HCT116 (cell line): ENCODE data around the gene ATP2B1. TPM values are rescaled to one million over a fixed set of nuclear protein-coding genes. Genes with fewer than 3 reads are reported as not detected.

ENCODE experiments used
- ATAC-seq: fragments of 200-7000 bp; cut with Tn5 transposase; 2 replicates; pipeline ENCODE4 v1.9.1; 2020; ENCODE audit warnings: mild to moderate bottlenecking, moderate library complexity
- BruUV-seq: library from RNA; stranded (reverse); fragments of 400-500 nt; replicated peaks from 2 replicates; lab custom pipeline; 2021; lab: Mats Ljungman, UMichigan
- CTCF ChIA-PET: fragments of 300-600 bp; sonication (Branson Sonifier 250); formaldehyde crosslinking; loops from one replicate; lab custom pipeline; 2021; ENCODE audit warnings: antibody characterized with exemption; lab: Charles Lee
- POLR2A ChIA-PET: fragments of 300-600, 350-600 bp; sonication (Branson Sonifier 250); formaldehyde crosslinking; loops from one replicate; lab custom pipeline; 2021; ENCODE audit warnings: antibody characterized with exemption; lab: Charles Lee
- RAD21 ChIA-PET, 2 experiments: fragments of 300-600 bp; sonication (Branson Sonifier 250); formaldehyde crosslinking; loops; one replicate each; lab custom pipeline; 2023; ENCODE audit warnings: low total read pairs in 2 of 2; ENCODE audit not compliant: uncharacterized antibody in 2 of 2, unreplicated experiment in 2 of 2, low non-redundant PET in 1 of 2; lab: Charles Lee
- DNase-seq: peaks from one replicate; pipeline ENCODE4 v3.0.0-alpha.2; 2010; ENCODE audit warnings: low read depth, low spot score
- H2AFZ ChIP-seq: fragments of 200-600 bp; shearing (Covaris generic), sonication (generic); 2 replicates; pipeline ENCODE4 v1.6.1; 2017; ENCODE audit warnings: low read depth, mixed run types, mixed read lengths, antibody characterized with exemption, low read length; ENCODE audit not compliant: poor library complexity, severe bottlenecking
- H3K27ac ChIP-seq: 2 replicates; pipeline ENCODE4 v1.5.1; 2012; ENCODE audit warnings: low read depth, low read length
- H3K27me3 ChIP-seq: fragments of 200-600 bp; sonication (generic); 2 replicates; pipeline ENCODE4 v1.6.1; 2016; ENCODE audit warnings: mixed run types, low read length, mixed read lengths; ENCODE audit not compliant: insufficient read depth
- H3K36me3 ChIP-seq, 2 experiments: fragments of 200-500 bp in 1 of 2; fragments of 200-600 bp in 1 of 2; sonication (Bioruptor generic) in 1 of 2; sonication (generic) in 1 of 2; 2 replicates each; pipeline versions ENCODE4 v1.5.1 to v1.6.1; 2014 to 2016; ENCODE audit warnings: low read length in 2 of 2, inconsistent platforms in 1 of 2, mixed read lengths in 1 of 2, mixed run types in 1 of 2; ENCODE audit not compliant: insufficient read depth in 2 of 2, control insufficient read depth in 1 of 2
- H3K4me1 ChIP-seq, 2 experiments: fragments of 200-600 bp in 1 of 2; sonication (generic) in 1 of 2; 2 replicates each; pipeline versions ENCODE4 v1.5.1 to v1.6.1; 2012 to 2017; ENCODE audit warnings: low read length in 2 of 2, inconsistent platforms in 1 of 2, mild to moderate bottlenecking in 1 of 2, mixed read lengths in 1 of 2, mixed run types in 1 of 2, moderate library complexity in 1 of 2; ENCODE audit not compliant: insufficient read depth in 2 of 2, control insufficient read depth in 1 of 2
- H3K4me2 ChIP-seq: fragments of 200-600 bp; sonication (generic); 2 replicates; pipeline ENCODE4 v1.6.1; 2017; ENCODE audit warnings: mixed run types, low read length, mixed read lengths
- H3K4me3 ChIP-seq, 2 experiments: fragments of 200-600 bp in 1 of 2; sonication (generic) in 1 of 2; replicated peaks in 1 of 2; 2 replicates each; pipeline ENCODE4 v1.5.1; 2011 to 2016; ENCODE audit warnings: low read length in 2 of 2, control low read depth in 1 of 2, low read depth in 1 of 2, mild to moderate bottlenecking in 1 of 2, mixed read lengths in 1 of 2, mixed run types in 1 of 2
- H3K79me2 ChIP-seq: fragments of 200-600 bp; sonication (generic); 2 replicates; pipeline ENCODE4 v1.6.1; 2017; ENCODE audit warnings: mild to moderate bottlenecking, mixed run types, low read length, moderate library complexity, mixed read lengths; ENCODE audit not compliant: insufficient read depth
- H3K9ac ChIP-seq: fragments of 200-600 bp; sonication (generic); 2 replicates; pipeline ENCODE4 v1.6.1; 2016; ENCODE audit warnings: low read length, mixed read lengths
- H3K9me2 ChIP-seq: fragments of 200-600 bp; sonication (generic), shearing (Covaris generic); 2 replicates; pipeline ENCODE4 v1.6.1; 2017; ENCODE audit warnings: mixed run types, mild to moderate bottlenecking, moderate library complexity; ENCODE audit not compliant: insufficient read depth
- H3K9me3 ChIP-seq, 2 experiments: fragments of 200-500 bp in 1 of 2; fragments of 200-600 bp in 1 of 2; sonication (Bioruptor generic) in 1 of 2; sonication (generic) in 1 of 2; 2 replicates each; pipeline ENCODE4 v1.6.1; 2014 to 2017; ENCODE audit warnings: low read length in 2 of 2, mixed read lengths in 2 of 2, inconsistent platforms in 1 of 2, low read depth in 1 of 2, mild to moderate bottlenecking in 1 of 2, mixed run types in 1 of 2, moderate library complexity in 1 of 2; ENCODE audit not compliant: control insufficient read depth in 1 of 2, insufficient read depth in 1 of 2
- H4K20me1 ChIP-seq: fragments of 200-600 bp; sonication (generic), shearing (Covaris generic); 2 replicates; pipeline ENCODE4 v1.6.1; 2017; ENCODE audit warnings: mixed run types, mild to moderate bottlenecking, moderate library complexity; ENCODE audit not compliant: insufficient read depth
- ATF3 ChIP-seq: IDR thresholded peaks from 2 replicates; pipeline ENCODE4 v1.6.1; 2012
- CTCF ChIP-seq, 3 experiments: fragments of 200-600 bp in 1 of 3; sonication (generic) in 1 of 3; IDR thresholded peaks in 2 of 3; conservative IDR thresholded peaks in 1 of 3; 2 replicates each; pipeline ENCODE4 v1.5.1; 2012 to 2017; ENCODE audit warnings: low read depth in 2 of 3, low read length in 2 of 3, antibody characterized with exemption in 1 of 3, borderline replicate concordance in 1 of 3, control low read depth in 1 of 3, mild to moderate bottlenecking in 1 of 3, mixed read lengths in 1 of 3, mixed run types in 1 of 3, moderate library complexity in 1 of 3; ENCODE audit not compliant: insufficient read depth in 1 of 3
- ELF1 ChIP-seq: IDR thresholded peaks from 2 replicates; pipeline ENCODE4 v1.6.1; 2012; ENCODE audit warnings: low read depth, borderline replicate concordance
- POLR2AphosphoS5 ChIP-seq: IDR thresholded peaks from 2 replicates; pipeline ENCODE4 v1.6.1; 2011; ENCODE audit warnings: mild to moderate bottlenecking, low read depth, low read length, moderate library complexity
- RAD21 ChIP-seq: IDR thresholded peaks from 2 replicates; pipeline ENCODE4 v1.6.1; 2012; ENCODE audit warnings: low read depth, mild to moderate bottlenecking
- SRF ChIP-seq: IDR thresholded peaks from 2 replicates; pipeline ENCODE4 v1.6.1; 2012; ENCODE audit warnings: low read depth
- TCF7L2 ChIP-seq: IDR thresholded peaks from 2 replicates; pipeline ENCODE4 v1.7.0; 2011; ENCODE audit warnings: borderline replicate concordance, inconsistent platforms; ENCODE audit not compliant: insufficient read depth, insufficient read length; ENCODE audit errors: extremely low read depth
- ZNF274 ChIP-seq: fragments of 200-500 bp; sonication (Bioruptor generic); IDR thresholded peaks from 2 replicates; pipeline ENCODE4 v1.6.1; 2014; ENCODE audit warnings: mild to moderate bottlenecking, low read depth, low read length, inconsistent platforms
- intact Hi-C: fragments of 100-400 bp; cut with micrococcal nuclease; formaldehyde crosslinking; loops from 2 replicates; pipeline ENCODE4 v1.10.0; 2022
- total RNA-seq: library from RNA; stranded (reverse); gene quantifications from one replicate; pipeline ENCODE4 v1.2.1, GENCODE V29; 2021; ENCODE audit not compliant: unreplicated experiment
- TF ChIP-seq, protein P1 (sequence below): IDR thresholded peaks from 2 replicates; pipeline ENCODE4 v1.6.1; 2012

Gene ATP2B1
- total RNA-seq, 1 experiment from 2014 or later: 62.4 TPM

DNA sequence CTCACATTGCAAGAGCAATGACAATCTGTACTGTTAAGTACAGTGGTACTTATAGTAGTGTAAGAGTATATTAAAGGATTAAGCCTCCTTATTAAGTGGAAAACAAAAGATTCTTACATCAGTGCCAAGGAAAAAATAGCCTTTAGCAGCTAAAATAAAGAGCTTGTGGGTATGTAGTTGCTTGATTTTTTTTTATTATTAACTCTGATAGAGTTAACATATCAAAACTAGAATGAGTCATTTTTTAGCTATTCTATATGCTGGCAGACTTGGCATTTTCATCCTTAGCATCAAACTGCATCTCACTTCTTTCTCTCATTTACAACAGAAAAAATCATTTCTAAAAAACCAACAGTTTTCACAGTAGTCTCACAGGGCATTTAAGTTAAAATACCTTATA lies 86.5 kb downstream of the ATP2B1 start:
- no peak for ATAC-seq
- POLR2A ChIA-PET: interaction anchor here (0.7 kb wide), 1 partner anchor 67 kb away, joined by 3 read pairs; no protein-coding TSS in a partner anchor

DNA sequence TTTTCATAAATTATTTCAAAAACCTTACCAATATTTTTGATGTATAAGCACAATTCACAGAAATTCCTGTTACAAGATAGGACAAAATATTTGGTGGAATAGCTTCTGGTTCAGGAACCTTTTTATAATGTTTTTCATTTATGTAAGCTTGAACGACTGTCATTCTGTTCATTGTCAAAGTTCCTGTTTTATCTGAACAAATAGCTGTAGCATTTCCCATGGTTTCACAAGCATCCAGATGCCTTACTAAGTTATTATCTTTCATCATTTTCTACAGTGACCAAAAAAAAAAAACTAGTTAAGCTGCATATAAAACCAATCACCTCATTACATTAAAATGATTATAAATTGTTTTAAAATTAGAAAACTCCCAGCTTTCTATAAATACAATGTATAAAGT lies 87.1 kb downstream of the ATP2B1 start:
- no peaks in the 10 kb centered on the region for H3K9me3 ChIP-seq
- ATAC-seq (no peak), DNase-seq (no peak)
- no peak overlapping the region for H3K27ac ChIP-seq
- CTCF ChIA-PET: no interaction called here
- H3K27me3 ChIP-seq: no peaks in the 10 kb centered on the region
- TF ChIP-seq ZNF274 (no peak), SRF (no peak), ATF3 (no peak), RAD21 (no peak), CTCF (IDR thresholded peaks at IDR 0.05 in 2 of 3, conservative IDR thresholded peaks at IDR 0.05 in 1 of 3; ENCODE audit: borderline replicate concordance in 1 of 3, insufficient read depth in 1 of 3, low read depth in 2 of 3, low read length in 2 of 3) (no peak), TCF7L2 (no peak)
- no peaks in the 10 kb centered on the region for H4K20me1 ChIP-seq
- POLR2A ChIA-PET: interaction anchor here (0.7 kb wide), 1 partner anchor 66 kb away, joined by 3 read pairs; no protein-coding TSS in a partner anchor
- RAD21 ChIA-PET: interaction anchor here in 1 of 2 experiments (0.7 kb wide), 1 partner anchor 92 kb away, joined by 3 read pairs; no protein-coding TSS in a partner anchor
- H3K4me1 ChIP-seq: no peaks in the 10 kb centered on the region
- BruUV-seq: no TSS peak
- H3K9me2 ChIP-seq: no peaks in the 10 kb centered on the region
- no peak overlapping the region for H3K4me3 ChIP-seq
- no peak overlapping the region for H3K9ac ChIP-seq
- no peaks in the 10 kb centered on the region; a peak in 1 of 4 replicates for H3K36me3 ChIP-seq
- intact Hi-C loops: no loop called here
- no peaks in the 10 kb centered on the region for H3K79me2 ChIP-seq
- H2AFZ ChIP-seq: no peak overlapping the region
- no peak overlapping the region for H3K4me2 ChIP-seq

More for the DNA sequence above, 86.5 kb downstream of the ATP2B1 start:
- intact Hi-C loops: no loop called here
- no peak for DNase-seq
- peaks cover 0 to 5% of the 10 kb centered on the region in 2 experiments; a peak in 1 of 4 replicates for H3K36me3 ChIP-seq
- H3K79me2 ChIP-seq: no peaks in the 10 kb centered on the region
- no peaks in the 10 kb centered on the region for H3K4me1 ChIP-seq
- no peak overlapping the region for H2AFZ ChIP-seq
- no peak overlapping the region for H3K9ac ChIP-seq
- ChIA-PET CTCF (no interaction called here), RAD21 (interaction anchor here in 1 of 2 experiments (0.7 kb wide), 1 partner anchor 91 kb away, joined by 3 read pairs; no protein-coding TSS in a partner anchor)
- no peak overlapping the region for H3K4me2 ChIP-seq
- no peaks in the 10 kb centered on the region for H3K27me3 ChIP-seq
- H3K4me3 ChIP-seq: no peak overlapping the region
- no peak overlapping the region for H3K27ac ChIP-seq
- H4K20me1 ChIP-seq: no peaks in the 10 kb centered on the region
- no peaks in the 10 kb centered on the region for H3K9me2 ChIP-seq
- TF ChIP-seq POLR2AphosphoS5 (no peak), ELF1 (no peak)
- TF ChIP-seq, protein P1, sequence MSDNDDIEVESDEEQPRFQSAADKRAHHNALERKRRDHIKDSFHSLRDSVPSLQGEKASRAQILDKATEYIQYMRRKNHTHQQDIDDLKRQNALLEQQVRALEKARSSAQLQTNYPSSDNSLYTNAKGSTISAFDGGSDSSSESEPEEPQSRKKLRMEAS: no peak
- H3K9me3 ChIP-seq: no peaks in the 10 kb centered on the region
- BruUV-seq: no TSS peak
